Heart right ventricle (tissue), 16 donors: ENCODE data around the gene CTDSPL. TPM values are rescaled to one million over a fixed set of nuclear protein-coding genes. Genes with fewer than 3 reads are reported as not detected.

Experiments
- ATAC-seq, 8 donors: fragments of 200-7000 bp; cut with Tn5 transposase; one replicate each; pipeline ENCODE4 v1.9.1; 2020; ENCODE audit warnings: mild to moderate bottlenecking in 8 of 8, moderate library complexity in 8 of 8, moderate number of reproducible peaks in 1 of 8
- DNase-seq, 2 donors: peaks; one replicate each; pipeline ENCODE4 v3.0.0-alpha.2; 2020
- H3K27ac ChIP-seq, 10 donors: fragments of 200-600 bp; sonication (generic) in 2 of 10; one replicate each; pipeline versions ENCODE4 v1.5.0 to v1.8.0; 2020 to 2022; ENCODE audit warnings: mild to moderate bottlenecking in 3 of 10
- H3K27me3 ChIP-seq, 7 donors: fragments of 200-600 bp; one replicate each; pipeline ENCODE4 v1.8.0; 2021 to 2022; ENCODE audit warnings: mild to moderate bottlenecking in 2 of 7
- H3K36me3 ChIP-seq, 9 donors: fragments of 200-600 bp; sonication (generic) in 1 of 9; one replicate each; pipeline versions ENCODE4 v1.5.0 to v1.8.0; 2020 to 2022; ENCODE audit warnings: mild to moderate bottlenecking in 2 of 9
- H3K4me1 ChIP-seq, 9 donors: fragments of 200-600 bp; sonication (generic) in 1 of 9; one replicate each; pipeline versions ENCODE4 v1.5.0 to v1.8.0; 2020 to 2022; ENCODE audit warnings: mild to moderate bottlenecking in 4 of 9
- H3K4me3 ChIP-seq, 10 donors: fragments of 200-600 bp; sonication (generic) in 2 of 10; one replicate each; pipeline versions ENCODE4 v1.5.0 to v1.8.0; 2020 to 2022; ENCODE audit warnings: mild to moderate bottlenecking in 7 of 10, moderate library complexity in 2 of 10
- H3K9me3 ChIP-seq, 11 donors: fragments of 200-600 bp in 10 of 11; sonication (generic) in 2 of 11; one replicate each; pipeline versions ENCODE4 v1.5.0 to v1.8.0; 2013 to 2022; ENCODE audit warnings: mild to moderate bottlenecking in 2 of 11, control low read depth in 1 of 11, moderate library complexity in 1 of 11
- WGBS, 2 donors: extraction: QIAGEN DNeasy Blood & Tissue Kit; methylation state at CpG; one replicate each; pipeline ENCODE4 v1.1.7; 2013; ENCODE audit warnings: inconsistent platforms in 1 of 2; 5-methylcytosine and 5-hydroxymethylcytosine counted together
- intact Hi-C, 10 donors: fragments of 100-400 bp; cut with DNase I; formaldehyde crosslinking; loops; one replicate each; pipeline versions ENCODE4 v1.11.1 to v1.14.2; 2022
- polyA plus RNA-seq, 2 donors: library from polyadenylated mRNA; stranded (reverse); fragments of 200-250 nt; gene quantifications; one replicate each; pipeline ENCODE4 v1.2.3, GENCODE V29; 2013
- total RNA-seq, 10 donors: library from RNA; stranded (reverse); fragmentation: NEBNext Ultra II Directional in 3 of 10; extraction: Animal tissue kit (Norgen Biotek cat#: 25700) in 3 of 10; gene quantifications; one replicate each; pipeline versions ENCODE4 v1.2.1 to v1.2.4, GENCODE V29; 2021 to 2023
- TF ChIP-seq, protein P1 (sequence below), 9 donors: fragments of 200-600 bp; sonication (generic) in 2 of 9; IDR thresholded peaks; one replicate each; pipeline versions ENCODE4 v1.5.0 to v1.8.0; 2021 to 2022; ENCODE audit warnings: antibody characterized with exemption in 9 of 9, mild to moderate bottlenecking in 5 of 9, moderate library complexity in 1 of 9
- donor health status: Arrhythmogenic right ventricular cardiomyopathy.
- donor health status: ischemic (EF 13 %, LVEDD 7.1; RV severe dilation, severe dysfunction).
- donor health status: healthy with polysubstance abuse.
- donor health status: DM: no; HTN: yes; CAD: no.
- donor health status: DM: no; HTN: no; CAD: no.
- donor health status: ischemic (EF 25% LVEDD 6.9; RV normal size, moderate dysfunction).
- donor health status: ischemic (EF 25% LVEDD 5.7; RV mildly dilated, moderate dysfunction).
- donor health status: healthy.
- donor health status: DM: yes; HTN: yes; CAD: no.
- donor health status: Ischemic cardiomyopathy.
- donor health status: ischemic (EF 35%, LVEDD 5.7; RV mildly dilated, moderate dysfunction).
- donor health status: nonischemic (EF 11% LVEDD 7.7; RV severe dilation, severe dysfunction).
- donor health status: DM: yes; HTN: yes; CAD: no.
- donor health status: PGD.
- donor health status: ischemic (EF 29% LVEDD 5.4; RV normal size, mild dysfunction).
- donor health status: nonischemic (EF 23%, LVEDD 6.1; RV moderate dilation, normal function).

Gene CTDSPL
- total and polyA plus RNA-seq, 12 donors = 5.4 to 51.5 (median 41.2) TPM

DNA sequence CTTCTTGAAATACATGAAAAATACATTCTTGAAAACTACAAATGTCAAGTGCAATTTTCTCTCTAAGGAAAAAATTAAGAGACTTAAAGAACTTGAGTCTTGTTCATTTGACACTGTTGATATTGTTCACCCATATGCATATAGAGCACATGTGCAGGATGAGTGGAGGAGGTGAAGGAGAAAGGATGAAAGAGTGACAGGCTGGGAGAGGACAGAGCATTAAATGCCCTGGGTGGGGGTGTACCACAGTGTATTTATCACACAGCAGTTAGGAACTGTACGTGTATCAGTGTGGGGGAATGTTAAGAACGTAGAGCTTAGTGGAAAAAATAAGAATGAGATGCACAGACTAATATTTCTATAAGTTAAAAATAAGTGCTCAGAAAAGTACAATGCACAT is 45.7 kb downstream of the CTDSPL start:
- no peak for DNase-seq
- intact Hi-C loops = no loop called here
- ATAC-seq = no peak
- Histone ChIP-seq H3K4me3 (no peak overlapping the region), H3K27me3 (no peaks in the 10 kb centered on the region), H3K36me3 (peaks cover 0 to 7% (median 0%) of the 10 kb centered on the region in 9 donors), H3K4me1 (peaks cover 13 to 67% (median 52%) of the 10 kb centered on the region in 9 donors), H3K27ac (peak overlapping the region in 4 of 10 donors; percentile 68 to 84 (median 76)), H3K9me3 (peaks cover 0 to 5% (median 0%) of the 10 kb centered on the region in 11 donors)
- TF ChIP-seq, protein P1, sequence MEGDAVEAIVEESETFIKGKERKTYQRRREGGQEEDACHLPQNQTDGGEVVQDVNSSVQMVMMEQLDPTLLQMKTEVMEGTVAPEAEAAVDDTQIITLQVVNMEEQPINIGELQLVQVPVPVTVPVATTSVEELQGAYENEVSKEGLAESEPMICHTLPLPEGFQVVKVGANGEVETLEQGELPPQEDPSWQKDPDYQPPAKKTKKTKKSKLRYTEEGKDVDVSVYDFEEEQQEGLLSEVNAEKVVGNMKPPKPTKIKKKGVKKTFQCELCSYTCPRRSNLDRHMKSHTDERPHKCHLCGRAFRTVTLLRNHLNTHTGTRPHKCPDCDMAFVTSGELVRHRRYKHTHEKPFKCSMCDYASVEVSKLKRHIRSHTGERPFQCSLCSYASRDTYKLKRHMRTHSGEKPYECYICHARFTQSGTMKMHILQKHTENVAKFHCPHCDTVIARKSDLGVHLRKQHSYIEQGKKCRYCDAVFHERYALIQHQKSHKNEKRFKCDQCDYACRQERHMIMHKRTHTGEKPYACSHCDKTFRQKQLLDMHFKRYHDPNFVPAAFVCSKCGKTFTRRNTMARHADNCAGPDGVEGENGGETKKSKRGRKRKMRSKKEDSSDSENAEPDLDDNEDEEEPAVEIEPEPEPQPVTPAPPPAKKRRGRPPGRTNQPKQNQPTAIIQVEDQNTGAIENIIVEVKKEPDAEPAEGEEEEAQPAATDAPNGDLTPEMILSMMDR (IDR thresholded peaks at IDR 0.05) = no peak
- 60 to 69% methylated on average over 2 of the region's 2 CpGs for WGBS, 2 donors

DNA sequence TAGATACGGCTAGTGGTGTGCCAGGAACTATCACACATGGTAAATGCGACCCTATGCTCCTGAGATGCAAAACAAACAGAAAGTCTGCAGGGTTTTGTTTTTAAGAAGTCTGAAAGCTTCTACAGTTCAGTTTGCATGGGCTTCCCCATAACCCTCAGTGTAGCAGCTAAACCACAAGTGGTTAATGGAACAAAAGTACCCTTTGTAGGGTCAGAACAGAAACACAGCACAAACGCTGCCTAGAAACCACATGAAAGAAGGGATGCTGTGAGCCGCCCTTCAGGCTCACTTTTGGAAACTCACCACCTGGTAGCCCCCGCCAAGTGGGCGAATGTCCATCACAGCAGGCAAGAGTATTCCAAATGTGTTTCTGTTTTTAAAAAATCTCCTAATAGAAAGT is 46.2 kb downstream of the CTDSPL start:
- intact Hi-C loops = no loop called here
- DNase-seq (no peak), ATAC-seq (no peak)
- Histone ChIP-seq H3K4me3 (no peak overlapping the region), H3K4me1 (peaks cover 13 to 69% (median 52%) of the 10 kb centered on the region in 9 donors), H3K27me3 (no peaks in the 10 kb centered on the region), H3K27ac (peak overlapping the region in 1 of 10 donors; percentile 84), H3K9me3 (peaks cover 0 to 5% (median 0%) of the 10 kb centered on the region in 11 donors), H3K36me3 (peaks cover 0 to 10% (median 0%) of the 10 kb centered on the region in 9 donors)
- WGBS, 2 donors = 80 to 85% methylated on average over 6 of the region's 6 CpGs
- TF ChIP-seq, protein P1 (IDR thresholded peaks at IDR 0.05) = no peak

DNA sequence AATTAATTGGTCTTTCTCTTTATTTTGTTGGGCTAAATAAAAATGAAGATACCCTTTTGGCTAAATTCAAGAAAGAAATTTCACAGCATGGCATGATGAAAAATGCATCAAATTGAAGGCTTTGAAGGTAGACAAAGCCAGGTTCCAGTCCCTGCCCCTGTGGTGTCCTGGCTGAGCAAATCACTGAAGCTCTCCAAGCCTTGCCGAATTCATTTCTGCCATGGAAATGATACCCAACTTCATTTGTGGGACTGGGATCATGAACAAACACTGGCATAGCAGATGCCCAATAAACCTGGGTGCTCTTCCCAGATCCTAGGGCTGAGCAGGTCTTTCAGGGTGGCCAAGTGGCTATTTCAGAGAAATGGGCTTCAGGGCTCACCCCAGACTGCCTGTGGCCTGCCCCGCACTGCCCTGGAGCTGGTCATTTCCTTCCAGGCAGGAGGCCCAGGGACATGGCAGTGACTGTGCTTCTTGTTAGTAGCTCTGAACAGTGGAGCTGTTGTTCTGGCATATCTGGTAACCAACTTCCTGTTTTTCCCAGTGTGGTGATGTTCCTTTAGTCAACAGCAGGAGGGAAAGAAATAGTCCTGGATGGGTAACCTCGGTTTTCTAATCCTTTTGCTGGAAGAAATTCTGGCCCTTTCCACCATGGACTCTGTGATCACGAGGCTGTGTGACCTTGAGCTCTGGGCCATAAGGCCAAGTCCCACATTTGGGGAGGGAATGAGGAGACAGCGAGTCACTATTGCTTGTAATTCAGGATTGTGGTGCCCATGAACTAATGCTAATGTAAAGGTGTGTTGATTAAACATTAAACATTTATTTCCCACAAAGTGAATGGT is 47.6 kb downstream of the CTDSPL start:
- H3K36me3 ChIP-seq = peaks cover 0 to 11% (median 0%) of the 10 kb centered on the region in 9 donors
- H3K27ac ChIP-seq = peak overlapping the region in 1 of 10 donors; percentile 39
- no peaks in the 10 kb centered on the region for H3K27me3 ChIP-seq
- H3K4me3 ChIP-seq = no peak overlapping the region
- no peak for DNase-seq
- H3K4me1 ChIP-seq = peaks cover 13 to 60% (median 42%) of the 10 kb centered on the region in 9 donors
- TF ChIP-seq, protein P1 (IDR thresholded peaks at IDR 0.05) = no peak
- intact Hi-C loops = no loop called here
- ATAC-seq = peak in 2 of 8 donors; percentile 21 to 38
- peaks cover 0 to 5% (median 0%) of the 10 kb centered on the region in 11 donors for H3K9me3 ChIP-seq
- 82 to 90% methylated on average over 5 of the region's 5 CpGs for WGBS, 2 donors

DNA sequence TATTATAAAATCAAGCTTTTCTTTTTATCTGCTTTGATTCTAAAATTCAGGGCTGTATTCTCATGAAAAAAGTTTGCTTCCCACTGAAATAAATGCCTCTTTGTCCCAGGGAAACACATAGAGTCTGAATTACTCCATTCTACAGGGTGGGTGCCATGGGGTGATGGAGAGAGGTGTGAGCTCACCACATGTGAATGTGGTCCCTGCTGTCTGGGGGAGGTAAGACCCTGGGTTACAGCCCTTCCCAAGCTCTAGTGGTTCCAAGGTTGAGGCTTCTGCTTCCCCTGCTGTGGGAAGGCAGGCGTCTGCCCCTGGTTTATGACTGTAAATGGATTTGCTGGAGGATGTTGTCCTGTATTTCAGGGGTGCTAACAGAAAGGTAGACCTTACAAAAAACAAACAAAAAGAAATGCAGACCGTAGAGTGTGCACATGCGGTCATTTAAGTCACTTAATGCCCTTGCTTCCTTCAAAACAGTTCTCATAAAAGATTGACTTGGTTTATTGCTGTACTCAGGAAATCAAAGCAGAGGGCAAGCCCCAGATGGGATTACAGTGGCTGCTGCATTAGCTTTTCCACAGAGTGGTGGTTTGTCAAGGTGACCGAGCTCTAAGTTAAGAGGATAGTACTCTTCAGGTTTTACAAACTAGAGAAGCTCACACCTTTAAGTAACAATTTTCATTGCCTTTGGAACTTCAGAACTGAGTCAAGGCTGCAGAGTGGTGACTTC is 49.2 kb downstream of the CTDSPL start:
- Histone ChIP-seq H3K9me3 (peaks cover 0 to 5% (median 0%) of the 10 kb centered on the region in 11 donors), H3K36me3 (peaks cover 0 to 11% (median 0%) of the 10 kb centered on the region in 9 donors), H3K4me3 (no peak overlapping the region), H3K27ac (no peak overlapping the region), H3K4me1 (peaks cover 12 to 44% (median 27%) of the 10 kb centered on the region in 9 donors), H3K27me3 (no peaks in the 10 kb centered on the region)
- ATAC-seq (no peak), DNase-seq (no peak)
- WGBS, 2 donors = 80 to 86% methylated on average over 4 of the region's 4 CpGs
- TF ChIP-seq, protein P1 (IDR thresholded peaks at IDR 0.05) = no peak
- intact Hi-C loops = no loop called here
